Activated CD8-positive, alpha-beta T cell treated with anti-CD3 and anti-CD28 coated beads for 36 hours (primary cell): ENCODE results near the gene PTPRH. TPM values are rescaled to one million over a fixed set of nuclear protein-coding genes. Genes with fewer than 3 reads are reported as not detected.

Experiments used
- ATAC-seq: fragments of 200-7000 bp; cut with Tn5 transposase; one replicate; pipeline ENCODE4 v1.10.0; 2021; ENCODE audit warnings: mild to moderate bottlenecking, moderate library complexity
- CTCF ChIA-PET: fragments of 350-600 bp; sonication (Branson Sonifier 250); formaldehyde crosslinking; loops from one replicate; lab custom pipeline; 2021; ENCODE audit warnings: antibody characterized with exemption; lab: Charles Lee
- POLR2A ChIA-PET: fragments of 350-600 bp; sonication (Branson Sonifier 250); formaldehyde crosslinking; loops from one replicate; lab custom pipeline; 2021; ENCODE audit warnings: antibody characterized with exemption; lab: Charles Lee
- DNase-seq: peaks from one replicate; pipeline ENCODE4 v3.0.0-alpha.2; 2020
- H3K27ac Mint-ChIP-seq: one replicate; pipeline ENCODE4 v1.8.0; 2021; ENCODE audit warnings: mild to moderate bottlenecking, mixed read lengths
- H3K27me3 Mint-ChIP-seq: one replicate; pipeline ENCODE4 v1.8.0; 2021; ENCODE audit warnings: mixed read lengths
- H3K36me3 Mint-ChIP-seq: one replicate; pipeline ENCODE4 v1.8.0; 2021; ENCODE audit warnings: low read depth, mixed read lengths
- H3K4me1 Mint-ChIP-seq: one replicate; pipeline ENCODE4 v1.8.0; 2021; ENCODE audit warnings: low read depth, mixed read lengths
- H3K4me3 Mint-ChIP-seq: one replicate; pipeline ENCODE4 v1.8.0; 2021; ENCODE audit warnings: mild to moderate bottlenecking, moderate library complexity, mixed read lengths
- H3K9me3 Mint-ChIP-seq: one replicate; pipeline ENCODE4 v1.8.0; 2021; ENCODE audit warnings: mixed read lengths
- intact Hi-C: fragments of 100-400 bp; cut with micrococcal nuclease; formaldehyde crosslinking; loops from one replicate; pipeline ENCODE4 v1.10.0; 2022
- total RNA-seq, 2 experiments: library from RNA; stranded (reverse); gene quantifications; one replicate each; pipeline ENCODE4 v1.2.3, GENCODE V29; 2021
- TF ChIP-seq, protein P1 (sequence below): fragments of 200-600 bp; IDR thresholded peaks from one replicate; pipeline ENCODE4 v1.8.0; 2022; ENCODE audit warnings: antibody characterized with exemption, mild to moderate bottlenecking

PTPRH gene
- total RNA-seq, 2 experiments from 2014 or later = not detected

DNA sequence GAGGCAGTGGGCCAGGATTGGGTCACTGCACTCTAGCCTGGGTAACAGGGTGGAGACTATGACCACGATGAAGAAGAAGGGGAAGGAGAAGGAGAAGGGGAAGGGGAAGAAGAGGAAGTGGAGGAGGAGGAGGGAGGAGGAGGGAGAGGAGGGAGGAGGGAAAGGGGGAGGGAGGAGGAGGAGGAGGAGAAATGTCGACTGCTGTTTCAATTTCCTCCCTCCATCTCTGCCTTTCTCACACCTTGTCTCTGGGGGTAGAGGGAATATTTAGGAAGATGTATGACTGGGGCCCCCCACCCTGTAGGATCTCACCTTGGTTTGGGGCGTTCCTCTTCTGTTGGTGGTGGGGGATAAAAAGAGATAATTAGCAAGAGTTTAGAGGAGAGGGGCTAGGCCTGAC is 64.1 kb downstream of the PTPRH start:
- ATAC-seq (no peak), DNase-seq (no peak)
- intact Hi-C loops = no loop called here
- POLR2A ChIA-PET = no interaction called here
- no peak overlapping the region for H3K27ac Mint-ChIP-seq
- no peaks in the 10 kb centered on the region for H3K36me3 Mint-ChIP-seq
- TF ChIP-seq, protein P1, sequence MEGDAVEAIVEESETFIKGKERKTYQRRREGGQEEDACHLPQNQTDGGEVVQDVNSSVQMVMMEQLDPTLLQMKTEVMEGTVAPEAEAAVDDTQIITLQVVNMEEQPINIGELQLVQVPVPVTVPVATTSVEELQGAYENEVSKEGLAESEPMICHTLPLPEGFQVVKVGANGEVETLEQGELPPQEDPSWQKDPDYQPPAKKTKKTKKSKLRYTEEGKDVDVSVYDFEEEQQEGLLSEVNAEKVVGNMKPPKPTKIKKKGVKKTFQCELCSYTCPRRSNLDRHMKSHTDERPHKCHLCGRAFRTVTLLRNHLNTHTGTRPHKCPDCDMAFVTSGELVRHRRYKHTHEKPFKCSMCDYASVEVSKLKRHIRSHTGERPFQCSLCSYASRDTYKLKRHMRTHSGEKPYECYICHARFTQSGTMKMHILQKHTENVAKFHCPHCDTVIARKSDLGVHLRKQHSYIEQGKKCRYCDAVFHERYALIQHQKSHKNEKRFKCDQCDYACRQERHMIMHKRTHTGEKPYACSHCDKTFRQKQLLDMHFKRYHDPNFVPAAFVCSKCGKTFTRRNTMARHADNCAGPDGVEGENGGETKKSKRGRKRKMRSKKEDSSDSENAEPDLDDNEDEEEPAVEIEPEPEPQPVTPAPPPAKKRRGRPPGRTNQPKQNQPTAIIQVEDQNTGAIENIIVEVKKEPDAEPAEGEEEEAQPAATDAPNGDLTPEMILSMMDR = no peak
- no peak overlapping the region for H3K4me3 Mint-ChIP-seq
- peaks cover 53% of the 10 kb centered on the region for H3K27me3 Mint-ChIP-seq
- peaks cover 4% of the 10 kb centered on the region for H3K4me1 Mint-ChIP-seq
- CTCF ChIA-PET = interaction anchor here (1.4 kb wide), 1 partner anchor 358 kb away, joined by 6 read pairs; no protein-coding TSS in a partner anchor
- no peaks in the 10 kb centered on the region for H3K9me3 Mint-ChIP-seq

GRCh38 chr19:55141696-55142095 is 67.6 kb downstream of the PTPRH start:
- TF ChIP-seq, protein P1 = no peak
- Mint-ChIP-seq H3K36me3 (no peaks in the 10 kb centered on the region), H3K4me1 (peaks cover 4% of the 10 kb centered on the region), H3K4me3 (no peak overlapping the region), H3K27ac (no peak overlapping the region), H3K27me3 (peaks cover 41% of the 10 kb centered on the region), H3K9me3 (no peaks in the 10 kb centered on the region)
- ChIA-PET CTCF (interaction anchor here (0.7 to 2.1 kb wide), 14 partner anchors 9 to 491 kb away, joined by 3 to 24 read pairs (median 4); partner anchors contain the start of gene HSPBP1), POLR2A (interaction anchor here (0.7 to 1.4 kb wide), 3 partner anchors 9 to 266 kb away, joined by 3 to 5 read pairs (median 3); partner anchors contain the start of gene UBE2S)
- DNase-seq = no peak
- ATAC-seq = no peak
- intact Hi-C loops = no loop called here

GRCh38 chr19:55137915-55138314 is 71.4 kb downstream of the PTPRH start:
- Mint-ChIP-seq H3K36me3 (no peaks in the 10 kb centered on the region), H3K4me1 (peaks cover 2% of the 10 kb centered on the region), H3K27me3 (peaks cover 23% of the 10 kb centered on the region), H3K9me3 (no peaks in the 10 kb centered on the region), H3K27ac (no peak overlapping the region), H3K4me3 (no peak overlapping the region)
- intact Hi-C loops = no loop called here
- ATAC-seq (no peak), DNase-seq (no peak)
- TF ChIP-seq, protein P1 = no peak
- POLR2A ChIA-PET = no interaction called here
- CTCF ChIA-PET = no interaction called here

DNA sequence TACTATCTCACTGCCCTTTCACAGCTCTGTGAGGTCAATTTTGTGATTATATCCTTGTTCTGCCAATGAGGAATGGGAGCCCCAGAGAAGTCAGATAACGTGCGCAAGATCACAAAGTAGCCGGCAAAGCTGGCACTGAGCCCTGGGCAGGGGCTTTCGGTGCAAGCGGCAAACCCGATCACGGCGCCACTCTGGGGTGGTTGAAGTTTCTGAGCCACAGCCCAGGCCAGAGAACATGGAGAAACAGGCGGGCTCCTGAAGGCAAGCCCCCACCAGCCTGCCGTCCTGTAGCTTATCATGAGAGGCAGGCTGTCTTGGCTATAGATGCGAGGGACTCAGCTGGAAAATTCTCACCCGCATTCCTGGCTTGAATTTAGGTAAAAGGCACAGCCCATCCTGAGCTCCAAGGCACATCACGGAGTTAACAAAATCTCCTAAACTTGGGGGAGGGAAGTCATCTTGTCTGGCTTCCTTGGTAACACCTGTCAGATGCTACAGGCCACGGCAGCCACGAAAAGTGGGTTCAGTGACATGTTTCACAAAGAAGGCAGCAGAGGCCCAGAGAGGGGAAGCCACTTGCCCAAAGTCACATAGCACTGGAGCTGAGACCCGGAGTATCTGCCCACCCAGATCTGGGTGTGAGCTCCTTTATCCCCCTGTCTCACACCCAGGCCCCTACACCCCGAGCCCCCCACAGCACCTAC is 72.8 kb downstream of the PTPRH start:
- intact Hi-C loops = no loop called here
- Mint-ChIP-seq H3K9me3 (no peaks in the 10 kb centered on the region), H3K27ac (no peak overlapping the region), H3K4me1 (peaks cover 2% of the 10 kb centered on the region), H3K4me3 (no peak overlapping the region), H3K36me3 (no peaks in the 10 kb centered on the region), H3K27me3 (peaks cover 22% of the 10 kb centered on the region)
- POLR2A ChIA-PET = interaction anchor here (0.9 kb wide), 1 partner anchor 217 kb away, joined by 3 read pairs; no protein-coding TSS in a partner anchor
- no peak for ATAC-seq
- CTCF ChIA-PET = interaction anchor here (0.9 to 1.5 kb wide), 4 partner anchors 10 to 331 kb away, joined by 3 to 6 read pairs (median 5); no protein-coding TSS in a partner anchor
- TF ChIP-seq, protein P1 = no peak
- DNase-seq = no peak

DNA sequence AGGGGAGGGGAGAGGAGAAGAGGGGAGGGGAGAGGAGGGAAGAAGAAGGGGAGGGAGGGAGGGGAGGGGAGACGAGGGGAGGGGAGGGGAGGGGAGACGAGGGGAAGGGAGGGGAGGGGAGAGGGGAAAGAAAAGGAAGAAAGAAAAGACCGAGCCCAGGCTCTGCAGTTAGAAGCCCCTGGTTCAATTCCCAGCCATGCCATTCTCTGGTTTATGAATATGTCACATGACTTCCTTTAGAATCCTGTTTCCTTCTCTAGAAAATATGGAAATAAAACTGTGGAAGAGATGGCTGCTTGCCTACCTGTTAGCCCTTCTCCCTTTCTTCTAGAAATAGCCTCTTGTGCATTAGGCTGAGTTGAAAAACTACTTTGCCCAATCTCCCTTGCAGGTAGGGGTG is 74.6 kb downstream of the PTPRH start:
- no peaks in the 10 kb centered on the region for H3K36me3 Mint-ChIP-seq
- H3K9me3 Mint-ChIP-seq = no peaks in the 10 kb centered on the region
- DNase-seq (no peak), ATAC-seq (no peak)
- no peaks in the 10 kb centered on the region for H3K4me1 Mint-ChIP-seq
- ChIA-PET CTCF (no interaction called here), POLR2A (interaction anchor here (0.6 kb wide), 2 partner anchors 19 to 151 kb away, joined by 3 read pairs; no protein-coding TSS in a partner anchor)
- intact Hi-C loops = no loop called here
- peaks cover 25% of the 10 kb centered on the region for H3K27me3 Mint-ChIP-seq
- TF ChIP-seq, protein P1 = no peak
- no peak overlapping the region for H3K4me3 Mint-ChIP-seq
- no peak overlapping the region for H3K27ac Mint-ChIP-seq
